ENCODE measurements around the gene USP47.

Gene USP47

DNA sequence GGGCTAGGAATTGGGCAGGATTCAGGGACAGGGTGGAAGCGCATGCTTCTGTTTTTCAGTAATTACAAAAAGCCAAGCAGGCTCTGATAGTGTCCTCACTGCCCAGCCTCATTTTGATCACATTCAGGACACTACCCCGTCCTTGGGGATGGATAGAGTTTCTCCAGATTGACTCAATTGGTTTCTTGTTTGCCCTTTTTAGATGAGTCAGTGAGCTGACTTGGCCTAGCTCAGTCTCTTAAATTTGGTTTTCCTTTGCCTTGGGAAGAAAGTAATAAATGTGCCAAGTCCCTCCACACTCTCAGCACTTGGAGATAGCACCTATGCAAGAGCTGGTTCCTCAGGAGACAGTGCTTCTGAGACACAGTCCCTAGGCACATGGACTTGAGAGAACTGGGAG, 141.2 kb downstream of the USP47 start:
- DNase-seq, result no peak
- Histone ChIP-seq H3K4me3 (ENCODE audit: low read depth, low read length) (no peak overlapping the region), H3K27me3 (ENCODE audit: insufficient read depth, low read depth, severe bottlenecking) (no peaks in the 10 kb centered on the region), H3K36me3 (no peaks in the 10 kb centered on the region), H3K27ac (no peak overlapping the region), H3K9me3 (ENCODE audit: severe bottlenecking) (no peaks in the 10 kb centered on the region)
- TF ChIP-seq, protein P1, sequence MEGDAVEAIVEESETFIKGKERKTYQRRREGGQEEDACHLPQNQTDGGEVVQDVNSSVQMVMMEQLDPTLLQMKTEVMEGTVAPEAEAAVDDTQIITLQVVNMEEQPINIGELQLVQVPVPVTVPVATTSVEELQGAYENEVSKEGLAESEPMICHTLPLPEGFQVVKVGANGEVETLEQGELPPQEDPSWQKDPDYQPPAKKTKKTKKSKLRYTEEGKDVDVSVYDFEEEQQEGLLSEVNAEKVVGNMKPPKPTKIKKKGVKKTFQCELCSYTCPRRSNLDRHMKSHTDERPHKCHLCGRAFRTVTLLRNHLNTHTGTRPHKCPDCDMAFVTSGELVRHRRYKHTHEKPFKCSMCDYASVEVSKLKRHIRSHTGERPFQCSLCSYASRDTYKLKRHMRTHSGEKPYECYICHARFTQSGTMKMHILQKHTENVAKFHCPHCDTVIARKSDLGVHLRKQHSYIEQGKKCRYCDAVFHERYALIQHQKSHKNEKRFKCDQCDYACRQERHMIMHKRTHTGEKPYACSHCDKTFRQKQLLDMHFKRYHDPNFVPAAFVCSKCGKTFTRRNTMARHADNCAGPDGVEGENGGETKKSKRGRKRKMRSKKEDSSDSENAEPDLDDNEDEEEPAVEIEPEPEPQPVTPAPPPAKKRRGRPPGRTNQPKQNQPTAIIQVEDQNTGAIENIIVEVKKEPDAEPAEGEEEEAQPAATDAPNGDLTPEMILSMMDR (IDR thresholded peaks at IDR 0.05; ENCODE audit: low read depth, low read length), result no peak

DNA sequence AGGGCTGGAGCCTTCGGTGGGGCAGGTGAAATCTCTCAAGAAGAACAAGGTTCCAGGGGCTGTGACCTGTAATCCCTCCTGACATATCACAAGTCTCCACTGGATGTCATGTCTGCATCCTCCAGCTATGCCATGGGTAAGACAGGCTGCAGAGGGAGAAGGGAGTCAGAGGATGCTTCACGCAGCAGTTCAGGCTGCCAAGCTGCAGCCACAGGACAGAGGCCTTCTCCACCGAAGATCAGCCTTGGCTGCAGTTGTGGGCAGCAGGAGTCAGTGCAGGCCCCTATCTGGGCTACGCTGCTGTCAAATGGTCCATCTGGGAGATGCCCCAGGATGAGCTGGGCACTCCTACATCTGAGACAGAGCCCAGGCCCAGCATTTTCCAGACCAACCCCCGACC, 141.7 kb downstream of the USP47 start:
- DNase-seq, result no peak
- no peaks in the 10 kb centered on the region for H3K9me3 ChIP-seq (ENCODE audit: severe bottlenecking)
- no peak overlapping the region for H3K27ac ChIP-seq
- TF ChIP-seq, protein P1 (IDR thresholded peaks at IDR 0.05; ENCODE audit: low read depth, low read length), result no peak
- H3K4me3 ChIP-seq (ENCODE audit: low read depth, low read length), result no peak overlapping the region
- H3K27me3 ChIP-seq (ENCODE audit: insufficient read depth, low read depth, severe bottlenecking), result no peaks in the 10 kb centered on the region
- H3K36me3 ChIP-seq, result no peaks in the 10 kb centered on the region

DNA sequence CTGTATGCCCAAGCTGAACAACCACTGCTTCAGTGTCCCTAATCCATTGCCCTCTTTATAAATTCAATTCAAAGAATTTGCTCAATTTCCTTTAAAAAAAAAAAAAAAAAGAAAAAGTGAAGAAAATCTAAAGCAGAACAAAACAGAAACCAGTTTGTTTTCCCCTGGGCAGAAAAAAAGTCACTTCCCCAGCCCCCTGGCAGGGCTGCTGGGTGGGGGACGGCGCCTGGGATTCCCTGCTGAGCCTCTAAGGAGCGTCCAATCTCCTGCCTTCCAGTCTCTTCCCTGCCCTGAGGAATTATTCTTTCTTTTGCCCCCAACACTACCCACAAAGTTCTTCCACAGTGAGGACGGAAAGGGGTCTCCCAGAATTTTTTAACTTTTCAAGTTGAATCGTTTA, 142.8 kb downstream of the USP47 start:
- H3K36me3 ChIP-seq, result no peaks in the 10 kb centered on the region
- H3K9me3 ChIP-seq (ENCODE audit: severe bottlenecking), result no peaks in the 10 kb centered on the region
- no peaks in the 10 kb centered on the region for H3K27me3 ChIP-seq (ENCODE audit: insufficient read depth, low read depth, severe bottlenecking)
- H3K4me3 ChIP-seq (ENCODE audit: low read depth, low read length), result no peak overlapping the region
- TF ChIP-seq, protein P1 (IDR thresholded peaks at IDR 0.05; ENCODE audit: low read depth, low read length), result no peak
- H3K27ac ChIP-seq, result no peak overlapping the region
- no peak for DNase-seq

DNA sequence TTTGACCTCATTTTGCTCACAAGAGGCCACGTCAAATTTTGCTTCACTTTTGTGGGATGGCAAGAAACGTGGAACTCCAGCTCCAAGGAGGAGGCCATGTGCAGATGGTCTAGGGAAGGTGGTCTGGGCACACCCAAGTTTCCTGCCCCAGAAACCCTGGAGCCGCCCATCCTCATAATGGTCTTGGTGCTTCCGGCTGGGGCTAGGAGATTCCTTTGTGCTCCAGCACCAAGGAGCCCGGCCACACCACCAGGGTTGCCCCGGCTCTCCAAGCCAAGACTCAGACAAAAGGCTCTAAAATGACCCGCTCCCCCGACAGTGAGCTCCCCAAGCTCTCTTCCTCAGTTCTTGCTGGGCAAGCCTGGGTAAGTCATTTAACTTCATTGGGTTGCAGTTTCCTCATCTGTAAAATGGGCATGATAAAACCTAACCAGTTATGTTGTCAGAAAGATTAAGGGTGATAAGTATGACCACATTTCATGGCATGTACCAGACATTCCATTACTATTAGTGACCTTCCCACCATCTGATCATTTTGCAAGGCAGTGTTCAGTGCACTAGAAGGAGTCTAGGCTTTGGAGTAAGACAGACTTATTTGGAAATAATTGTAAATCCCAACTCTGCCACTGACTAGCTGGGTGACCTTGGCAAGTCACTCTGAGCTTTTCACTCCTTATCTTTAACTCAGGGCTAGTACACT, 143.4 kb downstream of the USP47 start:
- no peak overlapping the region for H3K27ac ChIP-seq
- no peaks in the 10 kb centered on the region for H3K9me3 ChIP-seq (ENCODE audit: severe bottlenecking)
- H3K4me3 ChIP-seq (ENCODE audit: low read depth, low read length), result no peak overlapping the region
- no peaks in the 10 kb centered on the region for H3K36me3 ChIP-seq
- TF ChIP-seq, protein P1 (IDR thresholded peaks at IDR 0.05; ENCODE audit: low read depth, low read length), result no peak
- no peak for DNase-seq
- no peaks in the 10 kb centered on the region for H3K27me3 ChIP-seq (ENCODE audit: insufficient read depth, low read depth, severe bottlenecking)

DNA sequence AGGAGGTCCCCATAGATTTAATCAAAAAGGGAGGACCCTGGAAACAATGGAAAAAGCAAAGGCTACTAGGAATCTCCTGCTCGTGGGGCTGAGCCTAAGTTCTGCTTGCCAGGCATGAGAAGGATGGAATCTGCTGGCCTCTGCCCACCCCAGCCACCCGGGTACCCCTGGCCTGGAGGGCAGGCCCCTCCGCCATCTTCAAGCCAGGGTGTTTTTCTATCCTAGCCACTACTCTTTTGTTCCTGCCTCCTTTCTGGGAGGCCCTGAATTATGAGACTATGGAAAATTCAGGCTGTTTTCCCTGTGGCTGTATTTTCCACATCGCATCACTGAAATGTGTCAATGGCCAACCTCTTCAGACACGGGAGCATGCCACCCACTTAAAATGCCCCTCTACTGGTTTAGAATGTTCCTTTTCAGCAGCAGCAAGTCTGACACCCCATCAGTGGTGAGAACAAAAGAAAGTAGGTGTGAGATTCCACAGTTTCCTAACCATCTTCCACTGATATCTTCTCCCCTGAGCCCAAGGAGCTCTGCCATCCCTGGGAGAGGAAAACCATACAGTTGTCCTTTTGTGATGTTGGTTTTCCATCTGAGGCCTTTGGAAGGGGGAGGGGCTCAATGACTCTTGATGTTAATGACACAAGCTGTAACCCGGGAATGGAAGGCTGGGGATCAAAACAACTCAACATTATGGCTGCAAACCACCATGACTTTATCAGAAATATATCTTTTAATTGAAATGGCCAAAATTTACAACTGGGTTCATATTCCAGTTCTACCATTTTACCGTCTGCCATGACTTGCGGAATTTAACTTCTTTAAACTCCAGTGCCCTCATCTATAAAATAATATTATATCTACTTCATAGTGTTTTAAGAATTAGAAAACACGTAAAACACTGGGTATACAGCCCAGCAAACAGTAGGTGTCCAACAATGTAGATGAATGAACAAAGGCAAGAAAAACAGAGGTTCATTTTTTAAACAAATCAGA, 144.5 kb downstream of the USP47 start:
- no peaks in the 10 kb centered on the region for H3K9me3 ChIP-seq (ENCODE audit: severe bottlenecking)
- no peaks in the 10 kb centered on the region for H3K36me3 ChIP-seq
- no peak overlapping the region for H3K4me3 ChIP-seq (ENCODE audit: low read depth, low read length)
- H3K27me3 ChIP-seq (ENCODE audit: insufficient read depth, low read depth, severe bottlenecking), result no peaks in the 10 kb centered on the region
- DNase-seq, result no peak
- TF ChIP-seq, protein P1 (IDR thresholded peaks at IDR 0.05; ENCODE audit: low read depth, low read length), result no peak
- H3K27ac ChIP-seq, result no peak overlapping the region

Measured in WERI-Rb-1 (cell line).